Stimulated activated naive CD8-positive, alpha-beta T cell treated with anti-CD3 and anti-CD28 coated beads, Interleukin-15, amount 100 ng/mL, for 72 hours (primary cell): ENCODE data around the gene ACRBP.

Source experiments
- ATAC-seq: fragments of 150-1000 bp; cut with Tn5 transposase; 2 replicates; pipeline ENCODE4 v1.10.0; 2021; ENCODE audit warnings: mild to moderate bottlenecking, moderate library complexity
- DNase-seq, 2 donors: peaks; one replicate each; pipeline ENCODE4 v3.0.0; 2021 to 2022
- H3K27ac Mint-ChIP-seq, 2 donors: one replicate each; pipeline ENCODE4 v1.8.0; 2022; ENCODE audit warnings: mild to moderate bottlenecking in 2 of 2, mixed read lengths in 2 of 2, moderate library complexity in 2 of 2
- H3K27me3 Mint-ChIP-seq: one replicate; pipeline ENCODE4 v1.8.0; 2022; ENCODE audit warnings: mixed read lengths
- H3K4me1 Mint-ChIP-seq: one replicate; pipeline ENCODE4 v1.8.0; 2022; ENCODE audit warnings: mild to moderate bottlenecking, mixed read lengths
- H3K4me3 Mint-ChIP-seq, 2 donors: one replicate each; pipeline ENCODE4 v1.8.0; 2022; ENCODE audit warnings: mild to moderate bottlenecking in 2 of 2, mixed read lengths in 2 of 2, moderate library complexity in 1 of 2
- H3K9me3 Mint-ChIP-seq, 2 donors: one replicate each; pipeline ENCODE4 v1.8.0; 2022; ENCODE audit warnings: mixed read lengths in 2 of 2

Gene ACRBP

GRCh38 chr12:6647083-6647604 is at the start of gene ACRBP:
Gene ACRBP, minus strand, starts transcription at chr12:6647432. Its CDS starts 66 bp downstream, at chr12:6647366.
- Mint-ChIP-seq H3K9me3 (peaks cover 13 to 20% of the 10 kb centered on the region in 2 donors), H3K4me1 (peaks cover 17% of the 10 kb centered on the region), H3K4me3 (peak within 1 kb of the TSS; percentile 81 to 91), H3K27ac (peak within 1 kb of the TSS; percentile 89 to 92), H3K27me3 (no peaks in the 10 kb centered on the region)
- peak; percentile 25 to 42 for DNase-seq
- peak; percentile 80 for ATAC-seq

GRCh38 chr12:6695313-6696045 is 48.2 kb upstream of the ACRBP start:
- Mint-ChIP-seq H3K9me3 (no peaks in the 10 kb centered on the region), H3K4me3 (no peak overlapping the region), H3K27me3 (peaks cover 22% of the 10 kb centered on the region), H3K4me1 (peaks cover 40% of the 10 kb centered on the region), H3K27ac (no peak overlapping the region)
- DNase-seq (no peak), ATAC-seq (no peak)

GRCh38 chr12:6694701-6695100 is 47.5 kb upstream of the ACRBP start:
- no peak overlapping the region for H3K4me3 Mint-ChIP-seq
- ATAC-seq, result no peak
- H3K27me3 Mint-ChIP-seq, result peaks cover 17% of the 10 kb centered on the region
- no peak overlapping the region for H3K27ac Mint-ChIP-seq
- H3K9me3 Mint-ChIP-seq, result no peaks in the 10 kb centered on the region
- DNase-seq, result no peak
- peaks cover 38% of the 10 kb centered on the region for H3K4me1 Mint-ChIP-seq

GRCh38 chr12:6693832-6694355 is 46.7 kb upstream of the ACRBP start:
- DNase-seq (no peak), ATAC-seq (no peak)
- Mint-ChIP-seq H3K9me3 (no peaks in the 10 kb centered on the region), H3K4me1 (peaks cover 30% of the 10 kb centered on the region), H3K4me3 (no peak overlapping the region), H3K27ac (peak overlapping the region in 1 of 2 donors; percentile 28), H3K27me3 (peaks cover 9% of the 10 kb centered on the region)

GRCh38 chr12:6692888-6693287 is 45.7 kb upstream of the ACRBP start:
- Mint-ChIP-seq H3K27me3 (no peaks in the 10 kb centered on the region), H3K4me1 (peaks cover 25% of the 10 kb centered on the region), H3K4me3 (no peak overlapping the region), H3K9me3 (no peaks in the 10 kb centered on the region), H3K27ac (no peak overlapping the region)
- no peak for ATAC-seq
- DNase-seq, result no peak

- ATAC-seq (no peak), DNase-seq (no peak)
- Mint-ChIP-seq H3K27ac (no peak overlapping the region), H3K9me3 (no peaks in the 10 kb centered on the region), H3K27me3 (no peaks in the 10 kb centered on the region), H3K4me3 (peak overlapping the region in 1 of 2 donors; percentile 42), H3K4me1 (peaks cover 39% of the 10 kb centered on the region)
These were observed 44.2 kb upstream of the ACRBP start for GRCh38 chr12:6691473-6691872.

GRCh38 chr12:6688999-6689882 is 42.0 kb upstream of the ACRBP start, which contains the start of gene ZNF384:
Gene ZNF384, minus strand, starts transcription at chr12:6689375. Its CDS starts 9,855 bp downstream, at chr12:6679520.
- DNase-seq (peak; percentile 92 to 96), ATAC-seq (peak; percentile 91)
- Mint-ChIP-seq H3K27ac (peak within 1 kb of the TSS; percentile 97), H3K27me3 (no peaks in the 10 kb centered on the region), H3K4me3 (peak within 1 kb of the TSS; percentile 86 to 94), H3K9me3 (no peaks in the 10 kb centered on the region), H3K4me1 (peaks cover 61% of the 10 kb centered on the region)

GRCh38 chr12:6688543-6688998 is 41.3 kb upstream of the ACRBP start:
- Mint-ChIP-seq H3K4me1 (peaks cover 60% of the 10 kb centered on the region), H3K4me3 (peak overlapping the region; percentile 86 to 94), H3K27me3 (no peaks in the 10 kb centered on the region), H3K27ac (peak overlapping the region; percentile 97), H3K9me3 (no peaks in the 10 kb centered on the region)
- ATAC-seq (peak; percentile 29), DNase-seq (peak; percentile 41 to 59)

- H3K9me3 Mint-ChIP-seq, result no peaks in the 10 kb centered on the region
- H3K27ac Mint-ChIP-seq, result no peak overlapping the region
- DNase-seq, result no peak
- no peaks in the 10 kb centered on the region for H3K27me3 Mint-ChIP-seq
- no peak for ATAC-seq
- no peak overlapping the region for H3K4me3 Mint-ChIP-seq
- peaks cover 56% of the 10 kb centered on the region for H3K4me1 Mint-ChIP-seq
These were observed 38.6 kb upstream of the ACRBP start for GRCh38 chr12:6685814-6686213.

- no peak overlapping the region for H3K27ac Mint-ChIP-seq
- ATAC-seq, result peak; percentile 3
- peak; percentile 51 to 54 for DNase-seq
- no peaks in the 10 kb centered on the region for H3K27me3 Mint-ChIP-seq
- H3K4me1 Mint-ChIP-seq, result peaks cover 56% of the 10 kb centered on the region
- no peaks in the 10 kb centered on the region for H3K9me3 Mint-ChIP-seq
- no peak overlapping the region for H3K4me3 Mint-ChIP-seq
These were observed 37.4 kb upstream of the ACRBP start for GRCh38 chr12:6684609-6685008.

- H3K4me1 Mint-ChIP-seq, result peaks cover 5% of the 10 kb centered on the region
- ATAC-seq (no peak), DNase-seq (no peak)
- H3K9me3 Mint-ChIP-seq, result no peaks in the 10 kb centered on the region
- H3K4me3 Mint-ChIP-seq, result no peak overlapping the region
- no peaks in the 10 kb centered on the region for H3K27me3 Mint-ChIP-seq
- H3K27ac Mint-ChIP-seq, result no peak overlapping the region
These were observed 29.7 kb upstream of the ACRBP start for GRCh38 chr12:6676962-6677361.

GRCh38 chr12:6672143-6672542 is 24.9 kb upstream of the ACRBP start:
- Mint-ChIP-seq H3K27me3 (no peaks in the 10 kb centered on the region), H3K4me3 (no peak overlapping the region), H3K27ac (no peak overlapping the region), H3K9me3 (no peaks in the 10 kb centered on the region), H3K4me1 (no peaks in the 10 kb centered on the region)
- ATAC-seq, result no peak
- DNase-seq, result no peak

GRCh38 chr12:6667559-6668210 is 20.5 kb upstream of the ACRBP start:
- peak overlapping the region in 1 of 2 donors; percentile 36 for H3K27ac Mint-ChIP-seq
- H3K27me3 Mint-ChIP-seq, result no peaks in the 10 kb centered on the region
- H3K4me3 Mint-ChIP-seq, result no peak overlapping the region
- ATAC-seq (no peak), DNase-seq (no peak)
- H3K9me3 Mint-ChIP-seq, result no peaks in the 10 kb centered on the region
- H3K4me1 Mint-ChIP-seq, result peaks cover 16% of the 10 kb centered on the region

- Mint-ChIP-seq H3K4me3 (no peak overlapping the region), H3K9me3 (no peaks in the 10 kb centered on the region), H3K27ac (no peak overlapping the region), H3K4me1 (peaks cover 27% of the 10 kb centered on the region), H3K27me3 (no peaks in the 10 kb centered on the region)
- DNase-seq (no peak), ATAC-seq (no peak)
These were observed 19.0 kb upstream of the ACRBP start for GRCh38 chr12:6666211-6666610.

- H3K9me3 Mint-ChIP-seq, result no peaks in the 10 kb centered on the region
- DNase-seq, result no peak
- no peak for ATAC-seq
- no peaks in the 10 kb centered on the region for H3K27me3 Mint-ChIP-seq
- H3K4me3 Mint-ChIP-seq, result no peak overlapping the region
- no peak overlapping the region for H3K27ac Mint-ChIP-seq
- peaks cover 27% of the 10 kb centered on the region for H3K4me1 Mint-ChIP-seq
These were observed 17.7 kb upstream of the ACRBP start for GRCh38 chr12:6664902-6665301.
